Osteoblast (primary cell): ENCODE data around the gene VPS18. TPM values are rescaled to one million over a fixed set of nuclear protein-coding genes. Genes with fewer than 3 reads are reported as not detected.

Experiments
- DNase-seq: peaks from one replicate; pipeline ENCODE4 v3.0.0; 2011; ENCODE audit warnings: low spot score, mixed read lengths; ENCODE audit not compliant: insufficient read length; ENCODE audit errors: missing footprints
- H2AFZ ChIP-seq: 2 replicates; pipeline ENCODE4 v1.6.0; 2011; ENCODE audit warnings: mild to moderate bottlenecking, low read length
- H3K27ac ChIP-seq: 2 replicates; pipeline ENCODE4 v1.5.1; 2011; ENCODE audit warnings: mild to moderate bottlenecking, low read depth, low read length, moderate library complexity
- H3K27me3 ChIP-seq: 2 replicates; pipeline ENCODE4 v1.6.0; 2012; ENCODE audit warnings: mild to moderate bottlenecking, control low read depth, inconsistent platforms, low read length, moderate library complexity; ENCODE audit not compliant: insufficient read depth
- H3K36me3 ChIP-seq: 2 replicates; pipeline ENCODE4 v1.5.1; 2011; ENCODE audit warnings: mild to moderate bottlenecking, low read length, control low read depth, moderate library complexity; ENCODE audit not compliant: insufficient read depth
- H3K4me1 ChIP-seq: 2 replicates; pipeline ENCODE4 v1.5.1; 2011; ENCODE audit warnings: mild to moderate bottlenecking, low read length, control low read depth, moderate library complexity; ENCODE audit not compliant: insufficient read depth
- H3K4me2 ChIP-seq: 2 replicates; pipeline ENCODE4 v1.6.0; 2011; ENCODE audit warnings: mild to moderate bottlenecking, low read length; ENCODE audit not compliant: insufficient read depth
- H3K4me3 ChIP-seq: fragments of 200-600 bp; sonication (generic); 3 replicates; pipeline ENCODE4 v1.5.1; 2012; ENCODE audit warnings: mild to moderate bottlenecking, low read length, inconsistent platforms; ENCODE audit not compliant: insufficient read depth
- H3K79me2 ChIP-seq: 2 replicates; pipeline ENCODE4 v1.6.0; 2012; ENCODE audit warnings: mild to moderate bottlenecking, low read length, control low read depth, inconsistent platforms; ENCODE audit not compliant: insufficient read depth
- H3K9me3 ChIP-seq: 2 replicates; pipeline ENCODE4 v1.5.1; 2011; ENCODE audit warnings: low read depth, low read length, control low read depth
- H4K20me1 ChIP-seq: 2 replicates; pipeline ENCODE4 v1.6.0; 2012; ENCODE audit warnings: mild to moderate bottlenecking, low read length, control low read depth; ENCODE audit not compliant: insufficient read depth
- CTCF ChIP-seq: IDR thresholded peaks from 2 replicates; pipeline ENCODE4 v1.5.1; 2011; ENCODE audit warnings: mild to moderate bottlenecking, low read depth, low read length, moderate library complexity; ENCODE audit errors: extremely low read depth
- total RNA-seq: library from RNA; depleted of rRNA; stranded (reverse); fragments of >200 nt; gene quantifications from 2 replicates; pipeline ENCODE4 v1.2.3, GENCODE V29; 2012

Gene VPS18
- total RNA-seq, 1 donor, result 60.8 TPM

GRCh38 chr15:40940296-40940801 lies 46.1 kb downstream of the VPS18 start:
- Histone ChIP-seq H3K36me3 (no peaks in the 10 kb centered on the region), H3K4me3 (no peak overlapping the region), H3K4me1 (peaks cover 22% of the 10 kb centered on the region), H3K79me2 (no peaks in the 10 kb centered on the region), H3K27me3 (no peaks in the 10 kb centered on the region), H2AFZ (peak overlapping the region; percentile 66), H3K27ac (no peak overlapping the region), H4K20me1 (no peaks in the 10 kb centered on the region), H3K9me3 (no peaks in the 10 kb centered on the region), H3K4me2 (no peak overlapping the region)
- no peak for TF ChIP-seq CTCF
- DNase-seq, result peak; percentile 79

GRCh38 chr15:40941068-40941527 lies 46.8 kb downstream of the VPS18 start:
- Histone ChIP-seq H3K4me1 (peaks cover 22% of the 10 kb centered on the region), H2AFZ (peak overlapping the region; percentile 89), H3K9me3 (no peaks in the 10 kb centered on the region), H3K27ac (peak overlapping the region; percentile 53), H3K27me3 (no peaks in the 10 kb centered on the region), H4K20me1 (no peaks in the 10 kb centered on the region), H3K36me3 (no peaks in the 10 kb centered on the region), H3K79me2 (no peaks in the 10 kb centered on the region), H3K4me2 (peak overlapping the region; percentile 92), H3K4me3 (peak overlapping the region; percentile 76)
- TF ChIP-seq CTCF, result no peak
- DNase-seq, result no peak

- Histone ChIP-seq H4K20me1 (no peaks in the 10 kb centered on the region), H3K36me3 (no peaks in the 10 kb centered on the region), H3K4me3 (peak overlapping the region; percentile 76), H2AFZ (peak overlapping the region; percentile 96), H3K27me3 (no peaks in the 10 kb centered on the region), H3K27ac (peak overlapping the region; percentile 62), H3K4me1 (peaks cover 20% of the 10 kb centered on the region), H3K4me2 (peak overlapping the region; percentile 92), H3K79me2 (no peaks in the 10 kb centered on the region), H3K9me3 (no peaks in the 10 kb centered on the region)
- TF ChIP-seq CTCF, result peak; percentile 34
- peak; percentile 100 for DNase-seq
Observed at GRCh38 chr15:40941528-40942336, 47.5 kb downstream of the VPS18 start.

- no peaks in the 10 kb centered on the region for H3K27me3 ChIP-seq
- peak overlapping the region; percentile 76 for H3K4me3 ChIP-seq
- no peak for TF ChIP-seq CTCF
- no peaks in the 10 kb centered on the region for H4K20me1 ChIP-seq
- H2AFZ ChIP-seq, result peak overlapping the region; percentile 96
- peaks cover 13% of the 10 kb centered on the region for H3K4me1 ChIP-seq
- peak overlapping the region; percentile 92 for H3K4me2 ChIP-seq
- H3K27ac ChIP-seq, result peak overlapping the region; percentile 62
- H3K36me3 ChIP-seq, result no peaks in the 10 kb centered on the region
- H3K79me2 ChIP-seq, result no peaks in the 10 kb centered on the region
- DNase-seq, result peak; percentile 73
- no peaks in the 10 kb centered on the region for H3K9me3 ChIP-seq
Observed at GRCh38 chr15:40942337-40942854, 48.1 kb downstream of the VPS18 start.
